Left colon (tissue), 2 donors: ENCODE results near the gene CES4A. TPM values are rescaled to one million over a fixed set of nuclear protein-coding genes. Genes with fewer than 3 reads are reported as not detected.
"Not testable (repeated sequence)": the region's sequence is repeated elsewhere in the genome, so short reads cannot be mapped to it uniquely, and the experiment has no call there.

ENCODE experiments used
- ATAC-seq: fragments of 200-7000 bp; cut with Tn5 transposase; one replicate; pipeline ENCODE4 v1.9.1; 2020; ENCODE audit warnings: mild to moderate bottlenecking, moderate library complexity
- DNase-seq, 2 donors: peaks; one replicate each; pipeline ENCODE4 v3.0.0-alpha.2; 2020
- intact Hi-C, 2 donors: fragments of 100-400 bp; cut with DNase I in 1 of 2; cut with micrococcal nuclease in 1 of 2; formaldehyde crosslinking; loops; one replicate each; pipeline versions ENCODE4 v1.11.2 to v1.14.0; 2022; cut with DNase I, micrococcal nuclease
- long read RNA-seq: library from polyadenylated mRNA; unstranded; transcript quantifications from one replicate; pipeline ENCODE4 v2.0.0, GENCODE V29; 2021
- total RNA-seq, 2 donors: library from RNA; stranded (reverse); fragmentation: NEBNext Ultra II Directional; extraction: Animal tissue kit (Norgen Biotek cat#: 25700); gene quantifications; one replicate each; pipeline ENCODE4 v1.2.1, GENCODE V29; 2021
- donor health status: DM: no; HTN: no; CAD: no.
- donor health status: DM: yes; HTN: yes; CAD: no.

CES4A gene
- 10 to 100 TPM in 1 of 2 donors, 1 to 10 TPM in 1; 6.6 to 12.1 TPM for total RNA-seq
- long read RNA-seq, partial matches to known transcripts = 3 of 4 reads
- long read RNA-seq, other reads (novel, unspliced or antisense) = 1 of 4 reads

DNA sequence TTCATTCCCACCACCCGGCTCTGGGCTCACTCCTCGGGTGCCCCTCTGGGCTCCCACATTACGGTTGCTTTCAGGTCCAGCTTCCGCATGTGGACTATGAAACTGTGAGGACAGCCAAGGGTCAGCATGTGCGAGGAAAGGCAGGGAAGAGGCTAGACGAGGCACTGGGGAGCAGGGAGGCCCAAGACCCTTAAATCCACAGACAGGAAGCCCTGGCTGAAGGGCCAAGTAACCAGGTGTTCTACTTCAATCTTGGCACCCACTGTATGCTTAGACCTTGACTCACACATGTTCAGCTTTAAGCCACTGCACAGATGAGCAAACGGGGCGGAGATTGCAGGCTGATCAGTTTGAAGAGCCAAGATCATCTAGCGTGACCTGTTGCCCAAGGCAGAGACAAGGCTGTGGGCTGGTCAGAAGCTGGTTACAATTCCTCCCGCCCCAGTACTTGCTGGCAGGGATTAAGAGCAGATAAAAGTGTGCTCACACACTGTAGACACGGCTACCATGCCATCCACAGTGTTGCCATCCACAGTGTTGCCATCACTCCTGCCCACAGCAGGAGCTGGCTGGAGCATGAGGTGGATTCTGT, at the start of gene CES4A:
Gene CES4A (plus strand): TSS at position 393 of the 592 bp plus-strand sequence. CDS start 184 bp downstream, at position 577.
- intact Hi-C loops = no loop called here
- no peak for DNase-seq
- no peak for ATAC-seq

DNA sequence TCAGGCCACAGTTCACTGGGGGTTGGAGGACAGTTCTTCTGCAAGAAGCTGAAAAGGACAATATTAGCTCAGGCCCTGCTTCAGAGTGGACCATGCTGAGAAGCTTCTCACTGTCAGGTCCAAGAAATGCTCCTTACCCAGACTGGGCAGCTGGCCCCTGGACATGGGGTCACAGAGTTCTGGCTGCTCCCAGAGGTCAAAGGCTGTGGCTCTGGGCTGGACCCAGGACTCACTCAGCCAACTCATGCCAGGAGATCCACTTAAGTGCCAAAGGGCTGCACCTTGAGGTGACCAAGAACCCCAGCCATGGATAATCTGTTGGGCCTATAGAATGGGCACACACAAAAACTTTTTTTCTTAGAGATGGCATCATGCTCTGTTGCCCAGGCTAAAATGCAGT, 49.0 kb upstream of the CES4A start:
- intact Hi-C loops = no loop called here
- ATAC-seq = no peak
- DNase-seq = no peak

DNA sequence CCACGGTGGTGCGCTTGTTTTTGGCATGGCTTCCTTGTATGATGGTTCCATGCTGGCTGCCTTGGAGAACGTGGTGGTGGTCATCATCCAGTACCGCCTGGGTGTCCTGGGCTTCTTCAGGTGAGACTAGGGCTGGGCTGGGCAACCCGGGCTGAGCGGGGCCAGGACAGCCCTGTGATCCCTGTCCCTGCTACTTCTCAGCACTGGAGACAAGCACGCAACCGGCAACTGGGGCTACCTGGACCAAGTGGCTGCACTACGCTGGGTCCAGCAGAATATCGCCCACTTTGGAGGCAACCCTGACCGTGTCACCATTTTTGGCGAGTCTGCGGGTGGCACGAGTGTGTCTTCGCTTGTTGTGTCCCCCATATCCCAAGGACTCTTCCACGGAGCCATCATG, 48.2 kb upstream of the CES4A start:
- intact Hi-C loops = no loop called here
- DNase-seq = no peak

DNA sequence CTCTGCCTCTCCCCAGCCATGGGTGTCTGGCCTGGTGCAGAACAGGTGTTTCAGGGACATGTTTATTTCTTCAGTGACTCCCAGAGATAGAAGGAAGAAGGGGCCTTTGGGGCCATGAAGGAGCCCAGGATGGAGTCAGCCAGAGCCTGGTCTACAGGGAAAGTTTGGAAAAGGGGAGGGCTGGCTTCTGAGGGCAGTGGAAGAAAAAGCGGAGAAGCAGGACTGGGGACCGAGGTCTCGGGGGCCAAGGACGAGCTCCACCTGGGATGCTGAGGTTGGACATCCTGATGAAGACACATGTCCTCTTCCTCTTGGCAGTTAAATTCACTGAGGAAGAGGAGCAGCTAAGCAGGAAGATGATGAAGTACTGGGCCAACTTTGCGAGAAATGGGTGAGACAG, 45.4 kb upstream of the CES4A start:
- intact Hi-C loops = no loop called here
- DNase-seq (no peak), ATAC-seq (no peak)

More for the DNA sequence above, 48.2 kb upstream of the CES4A start:
- no peak for ATAC-seq

DNA sequence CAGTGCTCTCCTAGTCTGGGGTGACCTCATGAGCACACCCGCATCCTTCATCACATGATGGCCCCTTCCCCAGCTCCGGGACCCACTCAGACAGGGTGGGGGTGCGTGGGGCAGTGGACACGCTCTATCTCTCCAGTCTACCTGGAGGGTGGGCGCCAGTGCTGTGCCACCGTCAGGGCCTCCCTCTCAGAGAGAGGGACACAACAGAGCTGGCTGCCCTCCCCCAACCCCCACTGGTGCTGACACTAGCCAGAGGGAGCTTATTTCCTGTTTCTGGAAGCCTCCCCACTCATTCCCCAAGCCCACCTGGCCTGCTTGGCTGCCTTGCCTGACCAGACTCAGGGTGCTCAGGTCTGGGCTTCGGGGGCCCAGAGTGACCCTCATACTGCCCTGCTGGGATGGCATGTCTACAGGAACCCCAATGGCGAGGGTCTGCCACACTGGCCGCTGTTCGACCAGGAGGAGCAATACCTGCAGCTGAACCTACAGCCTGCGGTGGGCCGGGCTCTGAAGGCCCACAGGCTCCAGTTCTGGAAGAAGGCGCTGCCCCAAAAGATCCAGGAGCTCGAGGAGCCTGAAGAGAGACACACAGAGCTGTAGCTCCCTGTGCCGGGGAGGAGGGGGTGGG, 44.8 kb upstream of the CES4A start:
- intact Hi-C loops = no loop called here
- no peak for ATAC-seq

DNA sequence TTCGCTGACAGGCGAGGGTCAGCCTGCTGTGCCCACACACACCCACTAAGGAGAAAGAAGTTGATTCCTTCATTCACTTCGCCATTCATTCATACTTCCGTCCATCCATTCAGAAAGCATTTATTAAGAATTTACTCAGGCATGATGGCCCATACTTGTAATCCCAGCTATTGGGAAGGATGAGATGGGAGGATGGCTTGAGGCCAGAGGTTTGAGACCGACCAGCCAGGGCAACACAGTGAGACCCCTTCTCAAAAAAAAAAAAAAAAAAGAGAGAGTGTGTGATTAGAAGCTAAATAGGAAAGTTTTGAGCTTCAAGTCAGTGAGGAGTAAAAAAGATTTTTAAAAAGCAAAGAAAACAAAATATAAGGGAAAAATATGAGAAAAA, 44.3 kb upstream of the CES4A start:
- intact Hi-C loops = no loop called here
- no peak for DNase-seq

More for the DNA sequence above, 44.8 kb upstream of the CES4A start:
- DNase-seq = no peak

DNA sequence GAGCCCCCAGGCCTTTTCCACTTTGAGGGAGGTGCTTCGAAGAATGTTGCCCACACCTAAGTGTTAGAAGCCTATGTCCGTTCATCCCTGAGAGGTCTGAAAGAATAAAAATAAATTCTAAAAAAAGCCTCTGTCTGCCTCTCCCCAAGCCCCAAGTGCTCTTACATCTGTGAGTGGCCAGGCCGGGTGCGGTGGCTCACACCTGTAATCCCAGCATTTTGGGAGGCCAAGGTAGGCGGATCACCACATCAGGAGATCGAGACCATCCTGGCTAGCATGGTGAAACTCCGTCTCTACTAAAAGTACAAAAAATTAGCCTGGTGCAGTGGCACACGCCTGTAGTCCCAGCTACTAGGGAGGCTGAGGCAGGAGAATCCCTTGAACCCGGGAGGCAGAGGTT, 43.4 kb upstream of the CES4A start:
- intact Hi-C loops, DNase-seq, ATAC-seq: not testable (repeated sequence)

More for the DNA sequence above, 44.3 kb upstream of the CES4A start:
- no peak for ATAC-seq

DNA sequence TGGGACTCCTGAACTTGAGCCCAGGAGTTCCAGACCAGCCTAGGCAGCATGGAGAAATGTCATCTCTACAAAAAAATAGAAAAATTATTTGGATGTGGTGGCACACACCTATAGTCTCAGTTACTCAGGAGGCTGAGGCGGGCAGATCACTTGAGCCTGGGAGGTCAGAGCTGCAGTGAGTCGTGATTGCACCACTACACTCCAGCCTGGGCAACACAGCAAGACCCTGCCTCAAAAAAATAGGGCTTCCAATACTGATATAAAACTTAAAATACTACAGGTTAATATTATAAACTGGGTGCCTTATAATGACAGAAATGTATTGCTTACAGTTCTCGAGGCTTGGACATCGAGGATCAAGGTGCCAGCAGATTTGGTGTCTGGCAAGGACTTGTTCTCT, 42.5 kb upstream of the CES4A start:
- no peak for DNase-seq
- intact Hi-C loops = no loop called here
- no peak for ATAC-seq

DNA sequence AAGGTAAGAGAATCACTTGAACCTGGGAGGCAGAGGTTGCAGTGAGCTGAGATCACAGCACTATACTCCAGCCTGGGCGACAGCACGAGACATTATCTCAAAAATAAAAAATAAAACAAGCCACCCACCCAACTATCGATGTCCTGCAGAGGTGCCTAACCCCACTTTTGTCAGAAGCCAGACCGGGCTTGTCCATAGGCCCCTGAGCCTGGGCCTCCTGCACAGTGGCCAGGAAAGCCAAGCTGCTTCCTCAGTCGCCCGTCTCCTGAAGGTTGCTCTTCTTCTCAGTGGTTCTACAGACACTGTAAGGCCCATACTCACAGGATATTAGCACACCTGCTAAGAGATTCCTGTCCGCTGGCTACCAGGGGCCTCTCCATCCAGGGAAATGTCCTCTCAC, 41.8 kb upstream of the CES4A start:
- intact Hi-C loops = no loop called here
- no peak for DNase-seq
- no peak for ATAC-seq

DNA sequence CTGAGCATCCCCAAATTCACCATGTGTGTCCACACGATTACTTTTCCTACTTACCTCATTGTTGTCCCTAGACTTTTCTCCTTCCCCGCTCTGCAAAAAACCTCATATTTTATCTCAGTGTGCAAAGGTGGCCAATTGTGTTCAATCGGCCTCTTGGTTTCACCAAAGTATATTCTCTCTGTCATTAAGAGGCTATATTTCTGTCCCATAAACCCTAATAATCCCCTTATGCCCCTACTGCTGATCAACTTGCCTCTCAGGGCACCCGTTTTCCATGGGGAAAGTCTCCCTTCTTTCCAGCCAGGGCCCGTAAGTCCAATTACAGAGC, 41.5 kb upstream of the CES4A start:
- no peak for DNase-seq
- intact Hi-C loops = no loop called here
- no peak for ATAC-seq

DNA sequence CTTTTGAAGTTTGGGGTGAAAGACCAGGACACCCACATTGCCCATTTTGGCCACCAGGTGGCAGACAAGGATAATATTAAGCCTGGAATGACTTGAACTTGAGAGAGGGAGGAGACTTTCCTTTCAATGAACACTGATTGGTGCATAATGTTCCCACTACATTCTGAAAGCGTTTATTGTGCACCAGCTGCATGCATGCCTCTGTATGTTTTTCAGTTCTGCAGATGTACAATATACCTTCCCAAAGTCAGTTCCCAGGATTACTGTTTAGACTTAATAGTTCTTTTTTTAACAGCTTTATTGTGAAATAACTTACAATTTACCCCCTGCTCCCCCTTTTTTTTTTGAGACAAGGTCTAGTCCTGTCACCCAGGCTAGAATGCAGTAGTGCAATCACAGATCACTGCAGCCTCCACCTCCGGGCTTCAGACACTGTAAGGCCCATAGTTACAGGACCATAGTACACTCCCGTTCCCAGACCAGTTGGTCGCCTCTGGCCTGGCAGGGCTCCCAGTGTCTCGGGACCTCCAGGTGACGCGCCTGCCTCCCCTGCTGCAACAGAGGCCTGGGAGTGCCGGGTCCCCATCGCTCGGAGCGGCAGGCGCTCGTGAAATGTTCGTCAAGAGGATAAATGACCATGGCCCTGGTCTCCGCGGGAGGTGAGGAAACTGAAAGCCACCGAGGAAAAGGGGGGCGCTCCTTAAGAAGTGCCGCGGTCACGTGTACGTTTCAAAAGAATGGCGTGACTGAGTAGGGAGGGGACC, 40.9 kb upstream of the CES4A start:
- intact Hi-C loops = no loop called here
- ATAC-seq (peak; percentile 67), DNase-seq (peak; percentile 76 to 92)

DNA sequence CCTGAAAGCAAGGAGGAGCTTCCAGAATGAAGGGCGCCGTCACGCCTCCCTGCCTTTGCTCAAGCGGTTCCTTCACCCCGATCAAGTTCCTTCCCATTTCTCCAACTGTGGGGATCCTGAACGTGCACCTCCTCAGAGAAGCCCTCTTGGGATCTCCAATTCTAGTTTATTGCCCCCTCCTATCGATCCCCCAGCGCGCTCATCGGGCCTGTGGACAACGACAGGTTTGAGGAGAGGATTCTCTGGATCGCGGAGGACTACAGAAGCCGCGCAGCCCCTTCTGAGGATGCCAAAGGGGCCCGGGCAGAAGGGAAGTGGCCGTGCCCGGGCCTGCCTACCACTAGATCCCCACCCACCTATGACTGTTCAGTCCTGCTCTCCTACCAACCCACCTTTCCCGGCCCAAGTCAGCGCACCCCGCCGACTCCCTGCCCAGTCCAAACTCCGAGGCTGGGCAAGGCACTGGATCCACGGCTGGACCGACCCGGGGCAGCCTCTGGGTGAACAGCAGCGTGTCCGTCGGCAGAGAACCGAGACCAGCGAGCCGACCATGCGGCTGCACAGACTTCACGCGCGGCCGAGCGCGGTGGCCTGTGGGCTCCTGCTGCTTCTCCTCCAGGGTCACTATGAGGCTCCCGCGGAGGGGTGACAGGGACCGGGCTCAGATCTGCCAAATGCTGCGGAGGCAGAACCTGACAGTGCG, 40.1 kb upstream of the CES4A start:
- DNase-seq (peak in 1 of 2 donors; percentile 50), ATAC-seq (peak; percentile 47)
- intact Hi-C loops = no loop called here

DNA sequence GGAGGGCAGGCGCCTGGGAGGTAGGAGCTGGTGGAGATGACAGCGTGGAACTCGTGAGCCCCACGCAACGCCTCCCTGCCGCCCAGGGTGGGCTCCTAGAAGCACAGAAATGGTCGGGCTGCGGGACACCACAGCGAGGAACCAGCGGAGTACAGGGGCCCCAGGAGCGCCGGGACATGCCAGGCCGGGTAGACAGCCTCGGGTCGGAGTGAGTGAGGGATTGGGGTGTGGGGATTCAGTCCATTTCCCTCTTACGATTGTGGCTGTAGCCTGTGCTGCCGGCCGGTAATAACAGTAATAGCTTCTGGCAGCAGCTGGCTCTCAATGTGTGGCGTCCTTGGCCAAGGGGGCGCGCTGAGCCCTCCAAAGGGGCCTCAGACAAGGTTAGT, 39.6 kb upstream of the CES4A start:
- ATAC-seq = no peak
- intact Hi-C loops = no loop called here
- DNase-seq = no peak

DNA sequence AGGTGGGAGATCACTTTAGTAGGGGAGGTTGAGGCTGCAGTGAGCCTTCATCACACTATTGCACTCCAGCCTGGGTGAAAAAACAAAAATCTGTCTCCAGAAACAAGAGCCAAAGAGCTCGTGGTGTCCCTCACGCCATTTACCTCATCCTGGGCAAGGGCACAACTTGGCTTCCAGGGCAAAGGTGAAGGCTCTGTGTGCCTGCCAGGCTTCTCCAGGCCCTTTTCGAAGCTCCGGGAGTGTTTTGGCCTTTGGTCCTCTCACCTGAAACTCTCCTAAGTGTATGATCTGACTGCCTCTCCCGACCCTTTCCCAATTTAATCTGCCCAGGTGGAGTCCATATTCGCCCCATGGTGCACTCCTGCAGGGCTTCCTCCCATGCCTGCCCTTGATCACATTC, 38.9 kb upstream of the CES4A start:
- intact Hi-C loops = no loop called here
- no peak for ATAC-seq
- no peak for DNase-seq

DNA sequence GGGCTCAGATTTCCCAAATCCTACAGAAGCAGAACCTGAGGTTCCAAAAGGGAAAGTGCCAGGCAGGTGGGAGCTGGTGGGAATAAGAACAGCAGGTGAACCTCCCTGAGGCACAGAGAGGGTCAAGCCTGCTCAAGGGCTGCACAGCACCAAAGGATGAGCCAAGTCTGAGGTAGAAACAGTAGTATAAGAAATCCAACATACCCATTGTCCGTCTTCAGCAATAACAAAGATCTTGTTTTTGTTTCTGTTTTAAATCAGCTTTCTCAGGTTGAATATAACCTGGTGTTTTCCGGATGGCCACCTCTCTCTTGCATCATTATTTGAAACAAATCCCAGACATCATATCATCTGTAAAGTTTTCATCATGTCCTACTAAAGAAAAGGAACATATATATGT, 38.0 kb upstream of the CES4A start:
- intact Hi-C loops = no loop called here
- ATAC-seq = no peak

DNA sequence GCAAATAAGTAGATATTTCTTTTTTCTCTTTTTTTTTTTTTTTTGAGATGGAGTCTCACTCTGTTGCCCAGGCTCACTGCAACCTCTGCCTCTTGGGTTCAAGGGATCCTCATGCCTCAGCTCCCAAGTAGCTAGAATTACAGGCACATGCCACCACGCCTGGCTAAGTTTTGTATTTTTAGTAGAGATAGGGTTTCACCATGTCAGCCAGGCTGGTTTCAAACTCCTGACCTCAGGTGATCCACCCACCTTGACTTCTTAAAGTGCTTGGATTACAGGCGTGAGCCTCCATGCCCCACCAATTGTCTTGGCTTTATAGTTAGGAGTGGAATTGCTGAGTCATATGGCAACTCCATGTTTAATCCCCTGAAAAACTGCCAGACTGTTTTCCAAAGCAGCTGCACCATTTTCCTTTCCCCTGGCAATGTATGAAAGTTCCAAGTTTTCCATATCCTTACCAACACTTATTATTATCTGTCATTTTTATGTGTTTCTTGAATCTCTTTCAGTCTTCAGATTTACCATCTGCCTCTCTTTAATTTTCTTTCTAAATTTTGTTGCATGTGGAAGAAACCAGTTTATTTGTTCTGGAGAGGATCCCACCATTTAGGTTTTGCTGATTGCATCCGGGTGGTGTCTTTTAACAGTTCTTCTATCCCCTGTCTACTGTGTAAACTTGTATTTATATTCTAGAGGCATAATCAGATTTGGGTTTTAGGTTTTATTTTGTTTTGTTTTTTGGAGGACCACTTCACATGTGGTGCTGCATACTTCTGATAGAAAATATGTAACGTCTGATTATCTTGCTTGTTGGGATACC, 37.2 kb upstream of the CES4A start:
- no peak for ATAC-seq
- intact Hi-C loops = no loop called here
- no peak for DNase-seq

More for the DNA sequence above, 38.0 kb upstream of the CES4A start:
- no peak for DNase-seq

DNA sequence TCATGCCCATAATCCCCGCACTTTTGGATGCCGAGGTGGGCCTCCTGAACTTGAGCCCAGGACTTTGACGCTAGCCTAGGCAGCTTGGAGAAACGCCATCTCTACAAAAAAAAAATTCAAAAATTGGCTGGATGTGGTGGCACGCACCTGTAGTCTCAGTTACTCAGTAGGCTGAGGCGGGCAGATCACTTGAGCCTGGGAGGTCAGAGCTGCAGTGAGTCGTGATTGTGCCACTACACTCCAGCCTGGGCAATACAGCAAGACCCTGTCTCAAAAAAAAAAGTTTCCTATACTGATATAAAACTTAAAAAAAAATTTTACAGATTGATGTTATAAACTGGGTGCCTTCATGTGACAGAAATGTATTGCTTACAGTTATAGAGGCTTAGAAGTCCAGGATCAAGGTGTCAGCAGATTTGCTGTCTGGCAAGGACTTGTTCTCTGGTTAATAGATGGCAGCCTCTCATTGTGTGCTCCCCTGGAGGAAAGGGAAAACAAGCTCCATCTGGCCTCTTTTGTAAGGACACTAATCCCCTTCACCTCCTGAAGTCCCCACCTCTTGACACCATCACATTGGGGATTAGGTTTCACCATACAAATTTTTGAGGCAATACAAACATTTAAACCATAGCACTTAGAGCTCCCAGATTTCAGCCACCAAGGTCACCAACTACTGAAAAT, 35.8 kb upstream of the CES4A start:
- ATAC-seq (no peak), DNase-seq (no peak)
- intact Hi-C loops = no loop called here

DNA sequence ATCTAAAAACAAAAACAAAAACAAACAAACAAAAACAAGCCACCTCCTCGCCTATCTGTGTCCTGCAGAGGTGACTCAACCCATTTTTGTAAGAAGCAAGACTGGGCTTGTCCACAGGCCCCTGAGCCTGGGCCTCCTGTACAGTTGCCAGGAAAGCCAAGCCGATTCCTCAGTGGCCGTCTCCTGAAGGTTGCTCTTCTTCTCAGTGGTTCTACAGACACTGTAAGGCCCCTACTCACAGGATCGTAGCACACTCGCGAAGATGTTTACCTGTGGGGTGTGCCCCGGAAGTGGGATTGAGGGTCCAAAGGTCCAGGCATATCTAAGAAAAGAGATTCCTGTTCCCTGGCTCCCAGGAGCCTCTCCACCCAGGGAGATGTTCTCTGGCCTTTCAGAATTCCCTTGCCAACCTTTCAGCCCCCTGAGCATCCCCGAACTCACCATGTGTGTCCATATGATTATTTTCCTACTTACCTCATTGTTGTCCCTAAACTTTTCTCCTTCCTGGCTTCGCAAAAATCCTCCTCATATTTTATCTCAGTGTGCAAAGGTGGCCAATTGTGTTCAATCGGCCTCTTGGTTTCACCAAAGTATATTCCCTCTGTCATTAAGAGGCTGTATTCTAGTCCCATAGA, 34.8 kb upstream of the CES4A start:
- ATAC-seq (peak; percentile 89), DNase-seq (peak; percentile 72 to 82)
- intact Hi-C loops = no loop called here
